ENCODE measurements around the gene RAB43.

GRCh38 chr3:129061023-129061887, 60.3 kb downstream of the RAB43 start:
- TF ChIP-seq POLR2AphosphoS5 (IDR thresholded peaks at IDR 0.05; ENCODE audit: insufficient read depth in 1 of 2, low read depth in 1 of 2) (no peak), CTCF (IDR thresholded peaks at IDR 0.05) (no peak), POLR2A (IDR thresholded peaks at IDR 0.05) (no peak)

All from vagina (tissue), 2 donors.